H1 (cell line): ENCODE measurements around the gene TREM1. TPM values are rescaled to one million over a fixed set of nuclear protein-coding genes. Genes with fewer than 3 reads are reported as not detected.

Experiments
- CHD7 ChIP-seq: fragments of 300-600 bp; sonication (generic); IDR thresholded peaks from 2 replicates; pipeline ENCODE4 v1.7.1; 2012; ENCODE audit warnings: low read length, moderate library complexity, mild to moderate bottlenecking, inconsistent platforms; ENCODE audit not compliant: insufficient replicate concordance
- NRF1 ChIP-seq: IDR thresholded peaks from 2 replicates; pipeline ENCODE4 v1.6.1; 2011; ENCODE audit warnings: mild to moderate bottlenecking, low read depth, low read length, improper control_type of control experiment
- polyA plus RNA-seq, 7 experiments: library from polyadenylated mRNA; depleted of rRNA in 3 of 7; stranded (reverse) in 5 of 7; unstranded in 2 of 7; fragments of >200 nt in 5 of 7; fragments of 200-250 nt in 2 of 7; gene quantifications; 1 replicate in 5 of 7; 2 replicates in 1 of 7; 4 replicates in 1 of 7; pipeline versions ENCODE4 v1.2.1 to v1.2.3, GENCODE V29; 2011 to 2013; ENCODE audit warnings: missing spikeins in 2 of 7, mixed read lengths in 2 of 7
- total RNA-seq: library from RNA; stranded (reverse); fragmentation: NEBNext Ultra II Directional; extraction: Animal tissue kit (Norgen Biotek cat#: 25700); gene quantifications from 2 replicates; pipeline ENCODE4 v1.2.1, GENCODE V29; 2021

The TREM1 gene
- total and polyA plus RNA-seq, 2 of the 8 experiments (the other 6 are each of a cell fraction or from before 2014, with no cell fraction given): not detected

DNA sequence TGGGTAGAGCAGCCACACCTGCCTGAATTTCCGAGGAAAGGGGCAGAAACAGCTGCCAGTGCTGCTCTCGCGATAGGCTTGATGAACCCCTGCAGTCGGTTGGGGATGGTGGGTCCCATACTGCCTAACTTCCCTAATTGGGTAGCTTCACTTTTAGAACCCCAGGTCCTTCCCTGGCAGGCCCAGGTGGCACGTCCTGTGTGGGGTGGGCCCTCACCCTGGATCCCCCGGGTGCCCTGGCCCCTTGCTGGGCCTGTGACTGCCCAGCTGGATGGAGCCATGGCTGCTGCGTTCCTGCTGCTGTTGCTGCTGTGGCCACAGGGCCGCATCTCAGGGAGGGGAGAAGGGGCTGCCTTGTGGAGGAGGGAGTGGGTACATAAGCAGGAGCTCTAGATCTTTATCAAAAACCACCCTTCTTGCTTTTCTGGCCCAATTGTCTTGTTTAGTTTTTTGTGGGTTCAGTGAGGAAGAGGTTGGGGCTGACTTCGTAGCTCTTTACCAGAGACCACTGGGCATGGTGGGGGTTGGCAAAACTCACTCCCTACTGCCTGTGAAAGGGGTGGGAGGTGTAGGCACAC lies 39.1 kb downstream of the TREM1 start (continued):
- TF ChIP-seq CHD7 (no peak), NRF1 (no peak)
